K562 (cell line): ENCODE results near the gene RUNX1. TPM values are rescaled to one million over a fixed set of nuclear protein-coding genes. Genes with fewer than 3 reads are reported as not detected.
A peak's percentile ranks its signal among the peaks of the same experiment; 100 is the strongest.

Experiments
- BDP1 ChIP-seq: IDR thresholded peaks from 3 replicates; pipeline ENCODE4 v1.6.1; 2011; ENCODE audit not compliant: insufficient read length, insufficient read depth
- CSDE1 ChIP-seq, 2 experiments: fragments of 450-650 bp; IDR thresholded peaks; 2 replicates each; pipeline ENCODE4 v1.6.1; 2016; ENCODE audit warnings: mild to moderate bottlenecking in 1 of 2
- EWSR1 ChIP-seq: fragments of 450-650 bp; IDR thresholded peaks from 2 replicates; pipeline ENCODE4 v1.6.1; 2018; ENCODE audit warnings: borderline replicate concordance, mild to moderate bottlenecking, low read depth, moderate library complexity; ENCODE audit not compliant: partially characterized antibody
- FOSL1 ChIP-seq: fragments of 200-800 bp; sonication (Bioruptor generic); conservative IDR thresholded peaks from 2 replicates; pipeline ENCODE4 v1.6.1; 2016; ENCODE audit warnings: missing genetic modification characterization, missing compliant biosample characterization
- FOXA3 ChIP-seq, 2 experiments: fragments of 450-650 bp in 1 of 2; sonication (generic) in 1 of 2; formaldehyde crosslinking; IDR thresholded peaks in 1 of 2; conservative IDR thresholded peaks in 1 of 2; 2 replicates each; pipeline versions ENCODE4 v1.4.0 to v1.8.0; 2020 to 2022; ENCODE audit warnings: mild to moderate bottlenecking in 2 of 2, missing genetic modification reagents in 1 of 2
- MEIS2 ChIP-seq: fragments of 450-650 bp; IDR thresholded peaks from 2 replicates; pipeline ENCODE4 v1.6.1; 2014; ENCODE audit warnings: mild to moderate bottlenecking; ENCODE audit not compliant: partially characterized antibody
- PRPF4 ChIP-seq: fragments of 200-400 bp; formaldehyde crosslinking; IDR thresholded peaks from one replicate; pipeline ENCODE4 v1.6.1; 2017; ENCODE audit warnings: low read length, low read depth, mild to moderate bottlenecking; ENCODE audit not compliant: insufficient read depth, poor library complexity, severe bottlenecking
- SMAD2 ChIP-seq: fragments of 150-350 bp; IDR thresholded peaks from 2 replicates; pipeline ENCODE4 v1.6.1; 2014; ENCODE audit warnings: low read depth, mild to moderate bottlenecking, low read length
- SMARCA5 ChIP-seq: fragments of 450-650 bp; IDR thresholded peaks from 2 replicates; pipeline ENCODE4 v1.6.1; 2016
- TAL1 ChIP-seq: fragments of 450-650 bp; IDR thresholded peaks from 2 replicates; pipeline ENCODE4 v1.6.1; 2016; ENCODE audit warnings: mild to moderate bottlenecking
- TBP ChIP-seq: optimal IDR thresholded peaks from 2 replicates; pipeline ENCODE3; 2011; ENCODE audit warnings: low read depth, low read length, improper control_type of control experiment
- ZC3H4 ChIP-seq: sonication (generic); formaldehyde crosslinking; IDR thresholded peaks from 2 replicates; pipeline ENCODE4 v1.9.0; 2021; ENCODE audit warnings: missing genetic modification reagents, borderline replicate concordance
- ZNF217 ChIP-seq: sonication (generic); formaldehyde crosslinking; IDR thresholded peaks from 2 replicates; pipeline ENCODE4 v1.8.0; 2022; ENCODE audit warnings: mild to moderate bottlenecking, missing genetic modification reagents
- ZNF3 ChIP-seq: fragments of 250-450 bp; sonication (Bioruptor Pico); IDR thresholded peaks from 2 replicates; pipeline ENCODE4 v1.5.0; 2021; ENCODE audit warnings: mild to moderate bottlenecking, moderate library complexity
- polyA plus RNA-seq, 8 experiments: library from polyadenylated mRNA; depleted of rRNA in 4 of 8; stranded (reverse) in 5 of 8; unstranded in 3 of 8; fragments of >200 nt; fragmentation: Nextera tagmentation in 2 of 8; fragmentation: Illumina TruSeq in 1 of 8; extraction: Ambion mirVana in 2 of 8; extraction: Trizol in 1 of 8; gene quantifications; 2 replicates each; pipeline versions ENCODE4 v1.2.1 to v1.2.3, GENCODE V29; 2011 to 2014; ENCODE audit warnings: inconsistent platforms in 1 of 8, missing spikeins in 1 of 8
- total RNA-seq, 7 experiments: library from RNA; depleted of rRNA in 6 of 7; stranded (reverse); fragments of >200 nt in 6 of 7; fragmentation: Illumina TruSeq in 2 of 7; extraction: Trizol in 2 of 7; gene quantifications; 2 replicates each; pipeline versions ENCODE4 v1.2.1 to v1.2.3, GENCODE V29; 2011 to 2021; ENCODE audit warnings: low replicate concordance in 1 of 7
- TF ChIP-seq, protein P1 (sequence below): sonication (generic); formaldehyde crosslinking; IDR thresholded peaks from 2 replicates; pipeline ENCODE4 v1.8.0; 2022; ENCODE audit warnings: mild to moderate bottlenecking, missing genetic modification reagents
- TF ChIP-seq, protein P2 (sequence below): sonication (generic); formaldehyde crosslinking; IDR thresholded peaks from 2 replicates; pipeline ENCODE4 v1.8.0; 2022; ENCODE audit warnings: mild to moderate bottlenecking, missing genetic modification reagents, borderline replicate concordance
- TF ChIP-seq, protein P3 (sequence below): IDR thresholded peaks from 2 replicates; pipeline ENCODE4 v1.6.1; 2016; ENCODE audit warnings: missing genetic modification characterization, missing compliant biosample characterization
- TF ChIP-seq, protein P4 (sequence below): fragments of 450-650 bp; formaldehyde crosslinking; IDR thresholded peaks from 2 replicates; pipeline ENCODE4 v1.4.0; 2022; ENCODE audit warnings: mild to moderate bottlenecking, moderate library complexity
- TF ChIP-seq, protein P5 (sequence below): fragments of 450-650 bp; IDR thresholded peaks from one replicate; pipeline ENCODE4 v1.6.1; 2018; ENCODE audit warnings: mild to moderate bottlenecking, moderate library complexity; ENCODE audit not compliant: partially characterized antibody
- TF ChIP-seq, protein P6 (sequence below): sonication (generic); formaldehyde crosslinking; IDR thresholded peaks from 2 replicates; pipeline ENCODE4 v1.8.0; 2022; ENCODE audit warnings: missing genetic modification reagents, mild to moderate bottlenecking, moderate library complexity, borderline replicate concordance

Gene RUNX1
- total and polyA plus RNA-seq, 9 of the 15 experiments (the other 6 are each of a cell fraction or from before 2014, with no cell fraction given) = 2.2 to 68.6 (median 17.8) TPM

DNA sequence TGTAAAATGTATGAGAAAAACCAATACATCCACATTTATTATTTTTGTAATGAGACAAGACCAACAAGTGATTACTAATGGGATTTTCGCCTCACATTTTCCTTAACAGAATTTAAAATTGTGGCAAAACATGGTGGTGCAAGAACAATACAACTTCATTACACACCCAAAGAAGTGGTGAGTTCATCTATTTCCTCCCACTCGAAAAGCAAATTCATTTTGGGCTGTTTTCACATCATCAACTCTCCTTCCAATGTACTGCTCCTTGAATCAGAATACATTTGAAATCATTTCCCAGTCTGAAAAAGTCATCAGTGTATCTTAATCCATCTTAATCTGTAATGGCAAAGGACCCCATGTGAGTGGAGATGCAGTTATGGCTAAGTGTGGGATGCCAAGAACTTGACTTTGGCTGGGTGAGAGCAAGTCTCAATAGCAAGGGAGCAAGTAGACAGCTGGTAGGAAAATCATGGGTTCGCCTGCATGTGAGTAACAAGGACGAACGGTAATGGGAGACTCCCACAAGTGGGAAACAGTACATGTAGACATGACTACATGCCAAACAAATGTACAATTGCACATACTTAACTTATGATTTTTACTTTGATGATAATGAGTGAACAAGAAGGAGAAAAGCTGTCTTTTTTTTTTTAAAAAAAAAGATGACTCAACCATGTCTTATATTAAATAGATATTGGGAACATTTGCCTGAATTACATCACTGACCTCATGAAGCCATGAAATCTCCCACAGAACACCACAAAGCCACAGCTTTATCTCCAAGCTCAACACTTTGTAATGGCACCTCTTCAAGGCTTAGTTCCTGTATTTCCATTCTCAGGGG is 46.0 kb downstream of the RUNX1 start (continued):
- TF ChIP-seq, protein P1, sequence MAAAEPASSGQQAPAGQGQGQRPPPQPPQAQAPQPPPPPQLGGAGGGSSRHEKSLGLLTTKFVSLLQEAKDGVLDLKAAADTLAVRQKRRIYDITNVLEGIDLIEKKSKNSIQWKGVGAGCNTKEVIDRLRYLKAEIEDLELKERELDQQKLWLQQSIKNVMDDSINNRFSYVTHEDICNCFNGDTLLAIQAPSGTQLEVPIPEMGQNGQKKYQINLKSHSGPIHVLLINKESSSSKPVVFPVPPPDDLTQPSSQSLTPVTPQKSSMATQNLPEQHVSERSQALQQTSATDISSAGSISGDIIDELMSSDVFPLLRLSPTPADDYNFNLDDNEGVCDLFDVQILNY (CRISPR knock-in tag) = no peak
- TF ChIP-seq BDP1 (no peak), PRPF4 (no peak), TBP (no peak), FOXA3 (CRISPR knock-in tag; conservative IDR thresholded peaks at IDR 0.05 in 1 of 2, IDR thresholded peaks at IDR 0.05 in 1 of 2) (no peak), SMAD2 (no peak), ZNF3 (CRISPR knock-in tag) (no peak), CSDE1 (IDR thresholded peaks at IDR 0.05) (no peak), ZNF217 (CRISPR knock-in tag) (no peak), FOSL1 (peak; percentile 87), MEIS2 (no peak), TAL1 (peak; percentile 42), EWSR1 (no peak), SMARCA5 (no peak), ZC3H4 (CRISPR knock-in tag) (no peak)
- TF ChIP-seq, protein P2, sequence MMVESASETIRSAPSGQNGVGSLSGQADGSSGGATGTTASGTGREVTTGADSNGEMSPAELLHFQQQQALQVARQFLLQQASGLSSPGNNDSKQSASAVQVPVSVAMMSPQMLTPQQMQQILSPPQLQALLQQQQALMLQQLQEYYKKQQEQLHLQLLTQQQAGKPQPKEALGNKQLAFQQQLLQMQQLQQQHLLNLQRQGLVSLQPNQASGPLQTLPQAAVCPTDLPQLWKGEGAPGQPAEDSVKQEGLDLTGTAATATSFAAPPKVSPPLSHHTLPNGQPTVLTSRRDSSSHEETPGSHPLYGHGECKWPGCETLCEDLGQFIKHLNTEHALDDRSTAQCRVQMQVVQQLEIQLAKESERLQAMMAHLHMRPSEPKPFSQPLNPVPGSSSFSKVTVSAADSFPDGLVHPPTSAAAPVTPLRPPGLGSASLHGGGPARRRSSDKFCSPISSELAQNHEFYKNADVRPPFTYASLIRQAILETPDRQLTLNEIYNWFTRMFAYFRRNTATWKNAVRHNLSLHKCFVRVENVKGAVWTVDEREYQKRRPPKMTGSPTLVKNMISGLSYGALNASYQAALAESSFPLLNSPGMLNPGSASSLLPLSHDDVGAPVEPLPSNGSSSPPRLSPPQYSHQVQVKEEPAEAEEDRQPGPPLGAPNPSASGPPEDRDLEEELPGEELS = no peak
- TF ChIP-seq, protein P3, sequence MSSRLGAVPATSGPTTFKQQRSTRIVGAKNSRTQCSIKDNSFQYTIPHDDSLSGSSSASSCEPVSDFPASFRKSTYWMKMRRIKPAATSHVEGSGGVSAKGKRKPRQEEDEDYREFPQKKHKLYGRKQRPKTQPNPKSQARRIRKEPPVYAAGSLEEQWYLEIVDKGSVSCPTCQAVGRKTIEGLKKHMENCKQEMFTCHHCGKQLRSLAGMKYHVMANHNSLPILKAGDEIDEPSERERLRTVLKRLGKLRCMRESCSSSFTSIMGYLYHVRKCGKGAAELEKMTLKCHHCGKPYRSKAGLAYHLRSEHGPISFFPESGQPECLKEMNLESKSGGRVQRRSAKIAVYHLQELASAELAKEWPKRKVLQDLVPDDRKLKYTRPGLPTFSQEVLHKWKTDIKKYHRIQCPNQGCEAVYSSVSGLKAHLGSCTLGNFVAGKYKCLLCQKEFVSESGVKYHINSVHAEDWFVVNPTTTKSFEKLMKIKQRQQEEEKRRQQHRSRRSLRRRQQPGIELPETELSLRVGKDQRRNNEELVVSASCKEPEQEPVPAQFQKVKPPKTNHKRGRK (tag) = no peak
- TF ChIP-seq, protein P4, sequence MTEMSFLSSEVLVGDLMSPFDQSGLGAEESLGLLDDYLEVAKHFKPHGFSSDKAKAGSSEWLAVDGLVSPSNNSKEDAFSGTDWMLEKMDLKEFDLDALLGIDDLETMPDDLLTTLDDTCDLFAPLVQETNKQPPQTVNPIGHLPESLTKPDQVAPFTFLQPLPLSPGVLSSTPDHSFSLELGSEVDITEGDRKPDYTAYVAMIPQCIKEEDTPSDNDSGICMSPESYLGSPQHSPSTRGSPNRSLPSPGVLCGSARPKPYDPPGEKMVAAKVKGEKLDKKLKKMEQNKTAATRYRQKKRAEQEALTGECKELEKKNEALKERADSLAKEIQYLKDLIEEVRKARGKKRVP (CRISPR knock-in tag) = no peak
- TF ChIP-seq, protein P5, sequence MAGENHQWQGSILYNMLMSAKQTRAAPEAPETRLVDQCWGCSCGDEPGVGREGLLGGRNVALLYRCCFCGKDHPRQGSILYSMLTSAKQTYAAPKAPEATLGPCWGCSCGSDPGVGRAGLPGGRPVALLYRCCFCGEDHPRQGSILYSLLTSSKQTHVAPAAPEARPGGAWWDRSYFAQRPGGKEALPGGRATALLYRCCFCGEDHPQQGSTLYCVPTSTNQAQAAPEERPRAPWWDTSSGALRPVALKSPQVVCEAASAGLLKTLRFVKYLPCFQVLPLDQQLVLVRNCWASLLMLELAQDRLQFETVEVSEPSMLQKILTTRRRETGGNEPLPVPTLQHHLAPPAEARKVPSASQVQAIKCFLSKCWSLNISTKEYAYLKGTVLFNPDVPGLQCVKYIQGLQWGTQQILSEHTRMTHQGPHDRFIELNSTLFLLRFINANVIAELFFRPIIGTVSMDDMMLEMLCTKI = no peak
- TF ChIP-seq, protein P6, sequence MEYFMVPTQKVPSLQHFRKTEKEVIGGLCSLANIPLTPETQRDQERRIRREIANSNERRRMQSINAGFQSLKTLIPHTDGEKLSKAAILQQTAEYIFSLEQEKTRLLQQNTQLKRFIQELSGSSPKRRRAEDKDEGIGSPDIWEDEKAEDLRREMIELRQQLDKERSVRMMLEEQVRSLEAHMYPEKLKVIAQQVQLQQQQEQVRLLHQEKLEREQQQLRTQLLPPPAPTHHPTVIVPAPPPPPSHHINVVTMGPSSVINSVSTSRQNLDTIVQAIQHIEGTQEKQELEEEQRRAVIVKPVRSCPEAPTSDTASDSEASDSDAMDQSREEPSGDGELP (CRISPR knock-in tag) = no peak
